Activated CD8-positive, alpha-beta memory T cell treated with anti-CD3 and anti-CD28 coated beads for 1 hour (primary cell): ENCODE results near the gene MOB1A.
"Not testable (repeated sequence)": the region's sequence is repeated elsewhere in the genome, so short reads cannot be mapped to it uniquely, and the experiment has no call there.

Experiments
- DNase-seq, 2 donors: peaks; one replicate each; pipeline ENCODE4 v3.0.0-alpha.2; 2020; ENCODE audit warnings: low read depth in 1 of 2; ENCODE audit errors: extremely low read depth in 1 of 2

Gene MOB1A

GRCh38 chr2:74199275-74199701 is 20.6 kb upstream of the MOB1A start:
- DNase-seq = no peak

- DNase-seq = peak; percentile 65 to 84
Observed at GRCh38 chr2:74198461-74199274, 20.0 kb upstream of the MOB1A start, which contains the start of gene MTHFD2. Gene MTHFD2 (plus strand): TSS chr2:74198615. CDS start chr2:74198642, 27 bp downstream.

GRCh38 chr2:74198023-74198460 is 19.4 kb upstream of the MOB1A start:
- DNase-seq = no peak

- DNase-seq = no peak
Observed at GRCh38 chr2:74197049-74197448, 18.4 kb upstream of the MOB1A start.

- no peak for DNase-seq
Observed at GRCh38 chr2:74194799-74195198, 16.1 kb upstream of the MOB1A start.

GRCh38 chr2:74191596-74192380 is 13.1 kb upstream of the MOB1A start:
- no peak for DNase-seq

GRCh38 chr2:74188696-74189095 is 10.0 kb upstream of the MOB1A start:
- no peak for DNase-seq

- DNase-seq = no peak
Observed at GRCh38 chr2:74188018-74188601, 9.4 kb upstream of the MOB1A start.

- DNase-seq = not testable (repeated sequence)
Observed at GRCh38 chr2:74186706-74187105, 8.0 kb upstream of the MOB1A start.

- DNase-seq = no peak
Observed at GRCh38 chr2:74186038-74186437, 7.4 kb upstream of the MOB1A start.

- no peak for DNase-seq
Observed at GRCh38 chr2:74183878-74184277, 5.2 kb upstream of the MOB1A start.

- DNase-seq = no peak
Observed at GRCh38 chr2:74181739-74182138, 3.1 kb upstream of the MOB1A start.

GRCh38 chr2:74179063-74179865 is 585 bp upstream of the MOB1A start:
- no peak for DNase-seq

GRCh38 chr2:74177696-74178095 is 983 bp downstream of the MOB1A start:
- no peak for DNase-seq

GRCh38 chr2:74174909-74175308 is 3.8 kb downstream of the MOB1A start:
- DNase-seq = no peak

GRCh38 chr2:74168739-74169138 is 9.9 kb downstream of the MOB1A start:
- DNase-seq = no peak

- no peak for DNase-seq
Observed at GRCh38 chr2:74164761-74165160, 13.9 kb downstream of the MOB1A start.

- DNase-seq = no peak
Observed at GRCh38 chr2:74162951-74163350, 15.7 kb downstream of the MOB1A start.

GRCh38 chr2:74155830-74156229 is 22.8 kb downstream of the MOB1A start:
- DNase-seq = no peak

- no peak for DNase-seq
Observed at GRCh38 chr2:74152954-74153353, 25.7 kb downstream of the MOB1A start.
